ENCODE results near the gene SLC1A4.
A peak's percentile ranks its signal among the peaks of the same experiment; 100 is the strongest.

The SLC1A4 gene

DNA sequence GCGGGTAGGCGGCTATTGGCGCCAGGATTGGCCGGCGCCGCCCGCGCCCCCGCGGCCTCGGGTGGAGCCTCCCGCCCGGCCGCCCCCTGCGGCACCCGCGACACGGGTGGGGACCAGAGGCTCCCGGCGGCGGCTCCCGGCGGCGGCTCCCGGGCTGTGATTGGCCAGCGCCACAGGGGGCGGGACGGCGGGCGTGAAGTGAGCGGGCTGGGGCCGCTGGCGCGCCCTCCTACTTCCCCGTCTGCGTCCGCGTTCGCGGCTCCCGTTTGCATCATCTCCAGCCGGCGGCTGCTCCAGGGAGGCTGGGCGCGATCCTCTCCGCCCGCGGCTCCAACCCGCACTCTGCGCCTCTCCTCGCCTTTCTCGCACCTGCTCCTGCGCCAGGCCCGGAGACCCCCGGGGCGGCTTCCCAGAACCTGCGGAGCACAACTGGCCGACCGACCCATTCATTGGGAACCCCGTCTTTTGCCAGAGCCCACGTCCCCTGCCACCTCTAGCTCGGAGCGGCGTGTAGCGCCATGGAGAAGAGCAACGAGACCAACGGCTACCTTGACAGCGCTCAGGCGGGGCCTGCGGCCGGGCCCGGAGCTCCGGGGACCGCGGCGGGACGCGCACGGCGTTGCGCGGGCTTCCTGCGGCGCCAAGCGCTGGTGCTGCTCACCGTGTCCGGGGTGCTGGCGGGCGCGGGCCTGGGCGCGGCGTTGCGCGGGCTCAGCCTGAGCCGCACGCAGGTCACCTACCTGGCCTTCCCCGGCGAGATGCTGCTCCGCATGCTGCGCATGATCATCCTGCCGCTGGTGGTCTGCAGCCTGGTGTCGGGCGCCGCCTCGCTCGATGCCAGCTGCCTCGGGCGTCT lies at the start of gene SLC1A4:
Gene SLC1A4 (plus strand): TSS at position 274 of the 856 bp plus-strand sequence. CDS start 245 bp downstream, at position 519.
- peak; percentile 89 for DNase-seq

DNA sequence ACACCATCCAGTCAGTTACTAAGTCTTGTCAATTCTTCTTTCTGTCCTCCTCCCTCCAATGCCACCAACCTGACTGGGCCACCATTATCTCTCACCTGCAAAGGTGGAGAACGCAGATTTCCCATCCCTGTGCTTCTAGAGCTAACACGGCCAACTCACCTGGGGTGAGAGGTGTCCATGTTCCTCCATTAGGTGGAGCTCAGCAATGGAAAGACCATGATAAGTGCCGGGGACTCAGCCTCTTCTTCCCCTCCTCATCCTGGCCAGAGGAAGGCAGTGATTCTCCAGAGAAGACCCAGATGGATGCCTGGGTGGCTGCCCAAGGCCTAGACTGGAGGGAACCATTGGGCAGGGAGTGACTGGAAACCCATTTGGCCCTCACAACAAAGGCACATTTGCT lies 48.1 kb upstream of the SLC1A4 start:
- no peak for DNase-seq

DNA sequence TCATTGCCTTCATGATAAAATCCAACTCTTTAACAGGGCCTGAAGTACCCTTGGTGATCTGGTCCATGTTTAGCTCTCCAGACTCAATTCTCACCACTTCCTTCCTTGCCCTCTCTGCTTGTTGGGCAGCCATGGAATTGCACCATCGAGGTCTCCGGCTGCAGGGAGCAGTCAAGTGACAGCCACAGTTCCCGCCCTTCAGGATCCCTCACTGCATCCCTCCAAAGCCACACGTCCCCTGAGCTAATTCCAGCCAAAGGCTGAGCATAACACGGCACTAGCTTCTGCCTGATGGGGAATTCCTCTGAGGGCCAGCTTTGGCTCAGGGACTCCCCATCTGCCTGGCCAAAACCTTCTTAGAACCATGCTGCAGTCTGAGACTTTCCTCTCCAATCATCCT lies 47.4 kb upstream of the SLC1A4 start:
- peak; percentile 58 for DNase-seq

DNA sequence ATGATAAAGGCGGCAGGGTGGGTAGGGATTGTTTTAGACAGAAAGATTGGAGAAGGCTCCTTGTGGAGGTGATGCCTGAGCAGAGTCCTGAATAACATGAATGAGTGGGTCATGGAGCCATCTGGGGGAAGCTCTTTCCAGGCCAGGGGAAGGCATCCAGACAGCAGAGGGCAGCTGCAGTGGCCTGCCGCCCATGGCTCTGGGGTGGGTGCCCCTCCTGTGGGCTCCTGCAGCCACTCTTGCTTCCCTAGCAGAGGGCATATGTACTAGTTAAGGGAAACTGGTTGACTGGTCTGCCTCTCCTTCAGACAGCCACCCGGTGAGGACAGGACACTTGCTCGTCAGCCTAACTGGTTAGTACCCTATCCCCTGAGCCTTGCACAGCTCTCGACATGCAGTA lies 46.5 kb upstream of the SLC1A4 start:
- no peak for DNase-seq

DNA sequence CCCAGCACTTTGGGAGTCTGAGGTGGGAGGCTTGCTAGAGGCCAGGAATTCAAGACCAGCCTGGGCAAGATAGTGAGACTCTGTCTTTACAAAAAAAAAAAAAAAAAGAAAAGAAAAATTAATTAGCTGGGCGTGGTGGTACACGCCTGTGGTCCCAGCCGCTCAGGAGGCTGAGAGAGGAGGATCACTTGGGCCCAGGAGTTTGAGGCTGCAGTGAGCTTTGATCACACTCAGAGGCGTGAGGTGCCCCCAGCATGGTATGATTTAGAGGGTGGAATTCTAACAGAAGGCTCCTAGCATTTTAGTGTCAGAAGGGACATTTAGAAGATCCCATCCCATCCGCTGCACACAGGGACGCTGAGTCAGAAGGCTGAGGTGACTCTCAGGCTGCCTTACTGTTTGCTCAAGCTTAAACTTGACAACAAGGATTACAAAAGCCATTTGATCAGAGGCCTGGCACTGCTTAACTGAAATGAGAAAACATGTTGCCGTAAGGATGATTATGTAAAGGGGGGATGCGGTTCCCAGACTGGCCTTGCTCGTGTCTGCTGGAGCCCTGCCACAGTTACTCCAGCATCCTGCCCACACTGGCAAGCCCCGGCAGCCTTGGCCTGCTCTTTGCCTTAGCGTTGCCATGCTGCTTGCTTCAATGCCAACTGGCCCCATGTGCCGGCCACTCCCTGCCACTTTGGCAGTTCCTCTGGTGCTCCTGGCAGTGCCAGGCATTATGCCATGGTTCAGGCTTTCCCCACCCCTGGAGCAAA lies 45.6 kb upstream of the SLC1A4 start:
- peak; percentile 64 for DNase-seq

DNA sequence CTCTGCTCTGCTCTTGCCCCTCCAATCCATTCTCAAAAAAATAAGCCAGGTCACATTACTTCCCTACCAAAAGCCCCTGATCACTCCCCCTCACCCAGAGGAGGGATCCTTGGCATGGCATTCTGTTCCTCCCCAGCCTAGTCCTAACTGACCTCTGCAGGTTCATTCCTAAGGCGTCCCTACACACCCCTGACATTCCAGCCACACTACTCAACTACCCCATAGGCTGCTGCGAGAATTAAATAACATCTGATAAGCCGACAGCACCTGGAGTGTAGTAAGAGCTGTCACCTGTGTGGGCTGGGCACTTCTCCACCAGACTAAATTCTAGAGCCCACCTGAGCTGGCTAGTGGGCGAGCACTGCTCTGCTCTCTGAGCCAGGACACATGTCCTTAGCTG lies 44.7 kb upstream of the SLC1A4 start:
- no peak for DNase-seq

DNA sequence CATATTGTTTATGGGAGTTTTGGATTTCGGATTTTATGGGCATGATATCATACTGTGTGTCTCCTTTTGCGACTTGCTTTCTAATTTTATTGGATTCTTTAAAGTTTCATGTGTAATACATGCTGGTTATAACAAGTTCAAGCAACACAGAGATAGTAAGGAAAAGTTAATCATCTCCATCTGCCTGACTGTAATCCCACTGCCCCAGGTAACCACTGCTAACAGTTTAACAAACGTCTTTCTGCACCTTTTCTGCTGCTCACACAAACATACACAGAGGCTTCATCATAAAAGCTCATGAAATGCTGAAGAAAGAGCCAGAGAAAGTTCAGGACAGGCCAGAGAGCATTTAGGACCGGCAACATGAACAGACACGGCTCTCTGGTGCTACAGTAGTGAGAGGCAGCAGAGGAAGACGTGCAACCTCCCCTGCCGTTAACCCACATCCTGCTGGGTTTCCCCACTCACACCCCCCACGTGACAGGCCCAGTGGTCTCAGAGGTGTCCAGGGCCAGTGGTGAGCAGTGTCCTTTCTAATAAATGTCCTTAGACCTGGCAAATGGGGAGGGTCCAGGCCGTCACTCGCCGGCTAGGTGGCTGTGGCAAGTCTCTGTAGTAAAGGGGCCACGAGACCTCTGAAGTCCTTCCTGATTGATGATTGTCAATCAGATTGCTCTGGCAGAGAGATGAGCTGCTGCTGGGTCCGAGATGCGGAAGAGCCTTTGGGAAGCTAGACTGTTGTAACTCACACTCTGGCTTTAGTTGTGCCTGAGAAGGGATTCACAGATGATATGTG lies 43.0 kb upstream of the SLC1A4 start:
- peak; percentile 94 for DNase-seq

DNA sequence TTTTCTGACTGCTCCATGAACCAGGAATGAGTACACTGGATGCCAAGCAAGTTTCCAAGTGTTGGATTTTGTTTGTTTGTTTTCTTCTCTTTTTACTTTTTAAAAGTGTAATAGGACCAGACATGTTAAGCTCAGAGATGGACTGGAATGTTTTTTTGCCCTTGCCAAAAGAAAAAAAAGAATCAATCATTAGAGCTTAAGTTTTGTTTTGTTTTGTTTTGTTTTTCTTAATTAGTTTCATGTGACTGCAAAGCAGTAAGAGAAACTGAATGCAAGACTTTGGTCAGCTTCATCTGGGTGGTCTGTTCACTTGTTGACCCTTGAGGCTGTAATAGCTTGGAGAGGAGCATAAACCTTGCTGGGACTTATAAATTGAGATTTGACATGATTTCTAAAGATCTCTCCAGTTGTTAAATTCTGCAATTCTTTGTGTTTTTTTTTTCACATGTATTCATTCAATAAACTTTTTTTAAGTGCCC lies 42.4 kb upstream of the SLC1A4 start:
- DNase-seq: no peak

DNA sequence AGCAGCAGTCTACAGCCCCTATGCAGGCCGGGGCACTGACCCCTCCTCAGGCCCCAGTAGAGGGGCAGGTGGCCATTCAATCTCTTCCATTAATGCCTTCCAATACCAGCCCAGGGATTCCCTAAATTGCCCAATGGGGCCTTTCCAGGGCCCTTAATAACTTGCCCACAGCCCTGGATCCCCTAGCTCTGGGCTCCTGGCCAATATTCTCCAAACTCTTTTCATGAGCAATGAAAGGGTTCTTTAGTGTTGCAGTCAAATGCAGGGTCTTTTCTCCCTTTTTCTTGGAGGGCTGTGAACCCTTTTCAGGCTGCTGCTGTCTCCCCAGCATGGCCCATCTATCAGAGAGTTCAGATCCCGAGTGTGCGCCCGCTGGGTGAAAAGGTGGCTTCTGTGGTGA lies 41.3 kb upstream of the SLC1A4 start:
- no peak for DNase-seq

DNA sequence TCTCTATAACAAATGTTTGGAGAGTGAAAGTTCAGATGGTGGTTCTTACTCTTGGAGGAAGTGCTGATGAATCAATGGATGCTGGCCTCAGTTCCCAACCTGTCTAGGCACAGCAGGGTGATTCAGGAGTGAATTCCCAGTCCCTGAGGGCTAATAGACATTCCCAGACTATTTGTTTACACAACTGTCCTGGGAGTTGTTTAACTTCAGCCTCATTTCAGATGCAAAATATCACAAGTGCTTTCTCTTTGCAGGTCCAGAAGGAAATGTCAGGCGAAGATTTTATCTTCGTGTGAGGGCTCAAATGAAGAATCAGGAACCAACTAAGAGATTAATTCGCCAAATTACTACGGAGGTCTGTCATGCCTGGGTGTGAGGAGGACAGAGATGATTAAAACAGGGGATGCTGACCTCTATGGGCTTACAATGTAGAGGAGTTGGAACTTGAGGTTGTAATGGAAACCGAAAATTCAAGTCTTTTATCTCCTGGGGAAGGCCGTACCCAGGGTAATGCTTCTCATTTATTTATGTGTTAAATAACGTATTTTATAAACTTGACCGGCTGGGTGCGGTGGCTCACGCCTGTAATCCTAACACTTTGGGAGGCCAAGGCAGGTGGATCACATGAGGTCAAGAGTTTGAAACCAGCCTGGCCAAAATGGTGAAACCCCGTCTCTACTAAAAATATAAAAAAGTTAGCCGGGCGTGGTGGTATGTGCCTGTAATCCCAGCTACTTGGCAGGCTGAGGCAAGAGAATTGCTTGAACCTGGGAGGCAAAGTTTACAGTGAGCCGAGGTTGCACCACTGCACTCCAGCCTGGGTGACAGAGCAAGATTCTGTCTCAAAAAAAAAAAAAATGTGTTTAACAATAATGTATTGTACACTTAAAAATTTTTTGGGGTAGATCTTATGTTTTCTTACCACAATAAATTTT lies 38.7 kb upstream of the SLC1A4 start:
- no peak for DNase-seq

DNA sequence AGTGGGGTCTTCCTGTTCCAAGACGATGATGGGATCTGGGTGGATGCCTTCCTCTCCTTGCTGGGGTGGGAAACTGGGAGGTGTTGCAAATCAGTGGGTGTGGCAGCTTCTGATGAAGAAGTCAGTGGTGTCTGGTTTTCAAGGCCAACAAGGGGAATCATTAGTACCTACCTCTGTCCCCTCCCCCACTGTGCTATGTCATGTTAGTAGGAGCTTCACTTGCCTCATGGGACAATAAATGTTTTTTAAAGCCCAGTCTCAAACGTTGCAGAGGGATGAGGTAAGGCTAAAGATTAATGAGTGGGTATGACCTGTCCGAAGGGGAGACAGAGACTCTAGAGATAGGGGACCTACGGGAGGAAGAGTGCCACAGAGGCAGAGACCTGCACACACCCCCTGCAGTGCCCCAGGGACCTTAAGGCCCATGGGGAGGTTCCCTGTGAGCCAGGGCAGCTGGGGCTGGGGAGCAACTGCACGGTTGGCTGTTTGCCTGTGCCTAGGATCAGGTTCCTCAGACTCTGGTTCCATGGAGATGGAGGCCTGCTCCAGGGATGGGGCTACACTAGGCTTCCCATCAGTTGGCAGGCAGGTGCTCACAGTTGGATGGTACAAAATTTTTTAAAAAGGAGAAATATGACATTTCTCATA lies 37.8 kb upstream of the SLC1A4 start:
- no peak for DNase-seq

DNA sequence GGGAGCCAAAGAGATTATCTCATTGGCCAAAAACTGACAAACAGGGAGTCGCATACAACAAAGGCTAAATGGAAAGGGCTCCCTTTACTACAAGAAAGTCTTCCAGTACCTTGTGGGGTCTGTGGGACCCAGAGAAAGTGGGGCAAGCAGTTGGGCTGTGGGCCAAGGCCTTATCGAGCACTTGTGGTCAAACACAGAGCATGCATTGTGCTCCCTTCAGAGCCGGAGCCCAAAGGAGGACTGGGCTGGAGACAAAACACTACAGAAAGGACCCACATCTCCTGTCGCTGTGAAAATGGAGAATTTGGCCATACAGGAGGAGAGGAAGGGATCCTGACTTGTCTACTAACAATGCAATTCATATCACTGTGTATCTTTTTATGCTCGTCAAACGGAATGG lies 37.1 kb upstream of the SLC1A4 start:
- DNase-seq: no peak

DNA sequence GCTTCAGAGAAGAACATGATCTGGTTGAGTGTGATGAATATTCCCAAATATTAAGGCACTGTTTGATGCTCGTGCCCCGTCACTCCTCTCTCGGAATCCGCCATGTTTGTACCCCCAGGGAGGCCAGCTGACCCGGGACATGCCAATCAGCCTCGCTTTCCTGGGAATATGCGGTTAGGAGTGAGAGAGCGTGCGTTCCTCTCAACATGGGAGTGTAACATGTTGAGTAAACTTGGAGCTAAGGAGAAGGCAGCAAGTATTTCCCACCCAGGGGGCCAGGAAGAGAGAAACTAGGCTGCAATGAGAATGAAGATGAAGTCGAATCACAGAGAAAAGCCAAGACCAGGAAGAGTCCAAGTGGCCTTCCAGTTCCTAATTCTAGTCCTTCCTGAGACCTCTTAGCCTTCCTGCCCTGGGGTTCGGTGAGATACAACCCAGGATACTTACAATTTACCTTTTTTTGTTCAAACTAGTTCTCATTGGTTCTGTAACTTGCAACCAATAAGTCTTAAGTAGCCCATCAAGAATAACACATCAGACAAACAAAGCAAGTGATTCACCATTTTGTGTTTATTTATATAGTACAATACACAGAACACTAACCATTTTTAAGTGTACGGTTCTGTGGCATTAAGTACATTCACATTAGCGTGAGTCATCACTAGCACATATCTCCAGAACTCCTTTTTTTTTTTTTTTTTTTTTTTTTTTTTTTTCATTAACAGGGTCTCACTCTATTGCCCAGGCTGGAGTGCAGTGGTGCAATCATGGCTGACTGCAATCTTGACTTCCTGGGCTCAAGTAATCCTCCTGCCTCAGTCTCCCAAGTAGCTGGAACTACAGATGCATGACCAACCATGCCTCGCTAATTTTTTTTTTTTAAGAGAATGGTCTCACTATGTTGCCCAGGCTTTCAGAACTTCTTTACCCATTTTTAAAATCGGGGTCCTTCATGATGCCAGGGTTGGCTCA lies 36.4 kb upstream of the SLC1A4 start:
- DNase-seq: peak; percentile 19

DNA sequence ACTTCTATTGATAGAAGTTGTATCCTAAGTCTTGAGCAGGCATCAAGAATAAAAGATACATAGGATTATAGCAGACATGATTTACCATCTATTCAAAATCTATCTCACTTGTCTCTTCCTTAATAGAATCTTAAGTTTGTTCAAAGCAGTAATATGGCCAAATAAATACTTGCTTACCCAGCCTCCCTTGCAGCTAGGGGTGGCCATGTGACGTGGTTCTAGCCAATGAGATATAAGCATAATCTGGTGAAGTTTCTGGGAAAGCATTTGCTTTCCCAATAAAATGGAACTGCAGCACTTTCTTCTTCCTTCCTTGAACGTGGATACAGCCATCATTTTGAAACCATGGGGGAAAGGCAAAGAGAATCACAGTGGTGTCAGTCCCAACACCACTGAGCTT lies 33.7 kb upstream of the SLC1A4 start:
- DNase-seq: no peak

DNA sequence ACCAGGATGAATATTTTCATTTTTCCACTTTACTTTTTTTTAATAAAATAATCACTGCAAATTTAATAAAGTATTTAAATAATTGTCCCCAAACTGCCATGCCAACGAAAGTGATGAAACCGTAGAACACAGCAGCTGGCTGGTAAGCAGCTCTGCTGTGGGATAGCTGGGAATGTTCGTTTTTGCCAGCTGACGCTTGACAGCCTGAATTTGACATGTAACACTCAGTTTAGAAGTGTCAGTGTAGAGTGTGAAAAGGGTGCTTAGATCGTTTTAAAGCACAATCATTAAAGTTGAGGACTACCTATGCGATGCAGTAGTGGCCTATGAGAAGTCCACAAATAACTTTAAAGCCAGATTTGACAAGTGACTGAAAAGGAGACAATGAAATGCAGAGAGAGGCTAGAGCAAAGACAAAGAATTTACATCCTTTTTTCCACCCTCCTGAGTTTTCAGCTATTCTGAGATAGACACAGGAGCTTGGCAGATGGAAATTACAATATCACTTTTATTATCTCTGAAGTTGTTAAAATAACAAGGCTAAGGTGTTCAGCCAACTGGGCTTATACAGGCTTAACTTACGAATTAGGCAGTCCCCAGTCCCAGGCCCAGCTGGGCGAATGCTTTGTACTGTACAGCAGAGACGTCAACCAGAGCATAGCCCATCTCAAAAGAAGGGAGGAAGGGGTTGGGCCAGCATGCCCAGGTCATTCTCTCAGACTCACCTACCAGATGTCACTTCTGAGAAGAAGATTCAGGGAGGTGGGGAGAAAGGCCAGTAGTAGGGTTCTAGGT lies 31.9 kb upstream of the SLC1A4 start:
- no peak for DNase-seq

DNA sequence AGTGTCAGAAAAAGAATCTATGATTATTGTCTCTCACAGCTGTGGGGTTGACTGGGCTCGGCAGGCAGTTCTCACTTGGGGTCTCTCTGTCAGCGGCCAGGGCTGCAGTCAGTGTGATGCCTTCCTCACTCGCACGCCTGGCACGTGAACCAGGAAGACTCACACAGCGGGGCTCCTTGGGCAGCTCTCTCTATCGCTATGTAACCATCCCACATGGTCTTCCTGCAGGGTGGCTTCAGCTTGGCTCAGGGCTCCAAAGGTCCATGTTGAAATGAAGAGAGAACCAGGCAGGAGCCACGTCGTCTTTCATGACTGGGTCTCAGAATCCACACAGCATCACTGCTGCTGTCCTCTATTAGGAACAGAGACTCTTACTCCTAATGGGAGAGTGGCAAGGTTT lies 30.6 kb upstream of the SLC1A4 start:
- DNase-seq: no peak

DNA sequence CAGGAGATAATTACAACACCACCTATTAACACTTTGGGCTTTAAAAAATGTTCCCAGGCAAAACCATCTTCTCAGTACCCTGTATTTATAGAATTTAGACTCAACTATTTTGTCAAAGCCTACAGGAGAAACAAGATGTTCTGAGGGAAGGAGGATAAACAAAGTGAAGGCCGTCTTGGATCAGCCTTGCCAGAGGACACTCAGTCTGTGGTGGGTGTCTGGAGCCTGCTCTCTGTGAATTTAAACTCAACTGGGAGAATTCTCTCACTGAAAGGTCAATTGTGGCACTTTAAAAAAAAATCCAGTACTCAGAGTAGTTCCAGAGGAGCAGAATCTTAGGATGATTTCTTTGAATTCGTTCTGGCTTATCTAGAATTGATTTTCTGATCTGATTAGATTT lies 28.4 kb upstream of the SLC1A4 start:
- DNase-seq: no peak

DNA sequence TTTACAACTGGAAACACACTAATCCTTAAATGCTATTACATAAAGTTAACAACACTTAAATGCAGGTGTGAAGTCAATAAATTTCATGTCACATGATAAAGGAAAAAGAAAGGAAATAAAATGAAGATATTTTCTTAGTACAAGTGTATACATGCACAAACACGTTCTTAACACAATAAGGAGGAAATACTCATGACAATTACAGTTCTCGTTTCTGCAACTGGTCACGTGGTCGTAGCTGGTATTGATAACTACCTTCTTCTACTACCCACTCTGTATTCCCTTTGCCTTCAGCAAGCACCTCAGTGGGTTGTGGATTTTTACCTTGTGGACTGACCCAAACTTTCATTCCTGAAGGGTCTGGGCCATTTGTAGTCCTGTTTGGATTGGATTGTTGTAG lies 26.1 kb upstream of the SLC1A4 start:
- DNase-seq: peak; percentile 23

DNA sequence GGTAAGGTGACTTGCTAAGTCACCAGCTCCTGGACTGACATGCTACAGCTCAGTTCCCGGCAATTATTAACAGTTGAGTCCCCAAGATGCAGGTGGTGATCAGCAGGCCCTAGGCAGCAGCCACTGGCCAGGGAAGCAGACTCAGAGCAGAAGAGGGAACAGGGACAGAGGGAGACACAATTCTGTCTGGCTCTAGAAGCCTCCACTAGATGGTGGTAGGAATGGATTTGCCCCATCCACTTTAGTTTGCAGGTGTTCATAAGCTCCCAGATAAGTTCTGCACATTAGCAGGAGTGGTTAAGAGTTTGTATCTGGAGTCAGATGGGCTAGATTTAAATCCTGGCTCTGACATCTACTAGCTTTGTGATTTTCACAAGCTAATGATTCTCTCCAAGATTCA lies 25.5 kb upstream of the SLC1A4 start:
- no peak for DNase-seq

DNA sequence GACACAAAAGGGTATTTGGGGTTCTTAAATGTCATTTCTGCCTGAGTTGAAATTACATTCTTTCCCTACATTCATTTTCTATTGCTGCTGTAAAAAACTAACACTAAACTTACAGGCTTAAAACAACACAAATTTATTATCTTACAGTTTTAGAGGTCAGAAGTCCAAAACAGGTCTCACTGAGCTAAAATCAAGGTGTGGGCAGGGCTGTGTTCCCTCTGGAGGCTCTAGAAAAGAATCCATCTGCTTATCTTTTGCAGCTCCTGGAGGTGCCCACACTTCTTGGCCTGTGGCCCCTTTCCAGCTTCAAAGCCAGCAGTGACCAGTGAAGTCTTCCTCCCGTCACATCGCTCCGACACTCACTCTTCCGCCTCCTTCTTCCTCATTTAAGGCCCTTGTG lies 23.2 kb upstream of the SLC1A4 start:
- DNase-seq: no peak
